ENCODE data around the gene TOMM40. TPM values are rescaled to one million over a fixed set of nuclear protein-coding genes. Genes with fewer than 3 reads are reported as not detected.
A peak's percentile ranks its signal among the peaks of the same experiment; 100 is the strongest.
"Not testable (repeated sequence)": the region's sequence is repeated elsewhere in the genome, so short reads cannot be mapped to it uniquely, and the experiment has no call there.

Gene TOMM40
- total RNA-seq, 1 donor from 2014 or later = 47.4 TPM

DNA sequence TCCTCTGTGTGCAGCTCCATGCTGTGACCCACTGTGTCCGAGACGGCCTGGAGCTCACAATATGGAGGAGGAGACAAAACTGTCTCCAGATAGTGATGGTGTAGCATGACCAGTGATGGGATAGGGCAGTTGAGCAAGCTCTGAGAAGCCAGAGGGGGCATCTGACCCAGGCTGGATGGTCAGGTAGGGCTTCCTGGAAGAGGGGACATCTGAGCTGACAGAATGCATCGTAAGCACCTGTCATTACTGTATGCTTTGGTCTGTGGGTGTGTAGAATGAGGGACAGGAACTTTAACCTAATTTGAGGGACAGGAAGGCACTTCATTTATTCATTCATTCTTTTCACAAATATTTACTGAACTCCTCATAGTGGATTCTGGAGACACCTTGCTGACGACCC is 6.5 kb upstream of the TOMM40 start:
- no peak for DNase-seq (ENCODE audit: extremely low spot score, unreplicated experiment)
- H3K27ac Mint-ChIP-seq (ENCODE audit: unreplicated experiment) = peak overlapping the region; percentile 78
- no peaks in the 10 kb centered on the region for H3K27me3 Mint-ChIP-seq (ENCODE audit: unreplicated experiment)
- no peaks in the 10 kb centered on the region for H3K9me3 Mint-ChIP-seq (ENCODE audit: unreplicated experiment)
- peaks cover 31% of the 10 kb centered on the region for H3K4me1 Mint-ChIP-seq (ENCODE audit: unreplicated experiment)
- TF ChIP-seq, protein P1, sequence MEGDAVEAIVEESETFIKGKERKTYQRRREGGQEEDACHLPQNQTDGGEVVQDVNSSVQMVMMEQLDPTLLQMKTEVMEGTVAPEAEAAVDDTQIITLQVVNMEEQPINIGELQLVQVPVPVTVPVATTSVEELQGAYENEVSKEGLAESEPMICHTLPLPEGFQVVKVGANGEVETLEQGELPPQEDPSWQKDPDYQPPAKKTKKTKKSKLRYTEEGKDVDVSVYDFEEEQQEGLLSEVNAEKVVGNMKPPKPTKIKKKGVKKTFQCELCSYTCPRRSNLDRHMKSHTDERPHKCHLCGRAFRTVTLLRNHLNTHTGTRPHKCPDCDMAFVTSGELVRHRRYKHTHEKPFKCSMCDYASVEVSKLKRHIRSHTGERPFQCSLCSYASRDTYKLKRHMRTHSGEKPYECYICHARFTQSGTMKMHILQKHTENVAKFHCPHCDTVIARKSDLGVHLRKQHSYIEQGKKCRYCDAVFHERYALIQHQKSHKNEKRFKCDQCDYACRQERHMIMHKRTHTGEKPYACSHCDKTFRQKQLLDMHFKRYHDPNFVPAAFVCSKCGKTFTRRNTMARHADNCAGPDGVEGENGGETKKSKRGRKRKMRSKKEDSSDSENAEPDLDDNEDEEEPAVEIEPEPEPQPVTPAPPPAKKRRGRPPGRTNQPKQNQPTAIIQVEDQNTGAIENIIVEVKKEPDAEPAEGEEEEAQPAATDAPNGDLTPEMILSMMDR (IDR thresholded peaks at IDR 0.05) = no peak
- H3K36me3 Mint-ChIP-seq (ENCODE audit: unreplicated experiment) = peaks cover 22% of the 10 kb centered on the region
- no peak overlapping the region for H3K4me3 Mint-ChIP-seq (ENCODE audit: unreplicated experiment)

DNA sequence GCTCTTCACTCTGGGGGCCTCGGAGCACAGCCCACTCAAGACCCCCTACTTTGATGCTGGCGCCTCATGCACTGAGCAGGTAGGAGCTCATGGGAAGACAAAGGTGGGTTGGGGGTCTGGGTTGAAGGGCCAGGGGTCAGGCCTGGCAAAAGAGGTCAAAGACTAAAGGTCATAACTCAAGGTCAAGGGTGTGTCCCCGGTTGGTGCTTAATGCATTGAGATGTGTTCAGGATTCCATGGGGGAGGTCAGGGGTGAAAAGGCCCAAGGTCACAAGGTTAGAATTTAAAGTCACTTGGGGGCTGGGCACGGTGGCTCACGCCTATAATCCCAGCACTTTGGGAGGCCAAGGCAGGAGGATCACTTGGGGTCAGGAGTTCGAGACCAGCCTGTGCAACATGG is 4.9 kb upstream of the TOMM40 start:
- no peak for DNase-seq (ENCODE audit: extremely low spot score, unreplicated experiment)
- Mint-ChIP-seq H3K4me3 (ENCODE audit: unreplicated experiment) (no peak overlapping the region), H3K36me3 (ENCODE audit: unreplicated experiment) (peaks cover 19% of the 10 kb centered on the region), H3K27ac (ENCODE audit: unreplicated experiment) (no peak overlapping the region), H3K27me3 (ENCODE audit: unreplicated experiment) (no peaks in the 10 kb centered on the region), H3K9me3 (ENCODE audit: unreplicated experiment) (no peaks in the 10 kb centered on the region), H3K4me1 (ENCODE audit: unreplicated experiment) (peaks cover 35% of the 10 kb centered on the region)
- TF ChIP-seq, protein P1 (IDR thresholded peaks at IDR 0.05) = no peak

DNA sequence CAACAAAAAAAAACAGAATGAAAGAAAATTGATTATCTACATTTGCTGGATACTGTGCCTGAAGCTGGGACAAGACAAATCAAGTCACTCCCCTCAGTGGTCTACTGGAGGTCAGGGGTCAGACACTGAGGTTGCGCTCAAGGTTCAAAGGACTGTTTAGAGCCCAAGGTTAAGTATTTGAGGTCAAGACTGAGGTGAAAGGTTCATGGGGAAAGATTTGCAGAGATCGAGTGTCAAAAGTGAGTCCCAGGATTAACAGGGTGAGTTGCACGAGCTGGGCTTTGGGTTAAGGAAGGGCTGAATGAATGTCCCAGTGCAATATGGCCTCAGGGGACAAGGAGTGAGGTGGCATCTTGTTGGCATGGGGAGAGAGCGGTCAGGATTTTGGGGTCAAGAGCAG is 3.4 kb upstream of the TOMM40 start:
- H3K9me3 Mint-ChIP-seq (ENCODE audit: unreplicated experiment) = no peaks in the 10 kb centered on the region
- no peak for DNase-seq (ENCODE audit: extremely low spot score, unreplicated experiment)
- no peak overlapping the region for H3K27ac Mint-ChIP-seq (ENCODE audit: unreplicated experiment)
- H3K4me1 Mint-ChIP-seq (ENCODE audit: unreplicated experiment) = peaks cover 43% of the 10 kb centered on the region
- H3K36me3 Mint-ChIP-seq (ENCODE audit: unreplicated experiment) = peaks cover 19% of the 10 kb centered on the region
- no peaks in the 10 kb centered on the region for H3K27me3 Mint-ChIP-seq (ENCODE audit: unreplicated experiment)
- TF ChIP-seq, protein P1 (IDR thresholded peaks at IDR 0.05) = no peak
- H3K4me3 Mint-ChIP-seq (ENCODE audit: unreplicated experiment) = no peak overlapping the region

DNA sequence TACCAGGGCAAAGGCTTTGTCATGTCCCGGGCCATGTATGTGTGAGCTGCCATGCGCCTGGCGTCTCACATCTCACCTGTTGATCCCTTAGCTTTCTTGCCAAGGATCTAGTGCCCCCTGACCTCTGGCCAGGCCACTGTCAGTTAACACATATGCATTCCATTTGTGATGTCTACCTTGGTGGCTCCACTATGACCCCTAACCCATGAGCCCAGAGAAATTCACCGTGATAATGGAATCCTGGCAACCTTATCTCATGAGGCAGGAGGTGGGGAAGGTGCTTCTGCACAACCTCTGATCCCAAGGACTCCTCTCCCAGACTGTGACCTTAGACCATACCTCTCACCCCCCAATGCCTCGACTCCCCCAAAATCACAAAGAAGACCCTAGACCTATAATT is 2.7 kb upstream of the TOMM40 start:
- not testable (repeated sequence) for DNase-seq (ENCODE audit: extremely low spot score, unreplicated experiment); H3K9me3 Mint-ChIP-seq (ENCODE audit: unreplicated experiment); H3K27ac Mint-ChIP-seq (ENCODE audit: unreplicated experiment); H3K4me3 Mint-ChIP-seq (ENCODE audit: unreplicated experiment); H3K27me3 Mint-ChIP-seq (ENCODE audit: unreplicated experiment)
- Mint-ChIP-seq H3K36me3 (ENCODE audit: unreplicated experiment) (peaks cover 19% of the 10 kb centered on the region), H3K4me1 (ENCODE audit: unreplicated experiment) (peaks cover 41% of the 10 kb centered on the region)

DNA sequence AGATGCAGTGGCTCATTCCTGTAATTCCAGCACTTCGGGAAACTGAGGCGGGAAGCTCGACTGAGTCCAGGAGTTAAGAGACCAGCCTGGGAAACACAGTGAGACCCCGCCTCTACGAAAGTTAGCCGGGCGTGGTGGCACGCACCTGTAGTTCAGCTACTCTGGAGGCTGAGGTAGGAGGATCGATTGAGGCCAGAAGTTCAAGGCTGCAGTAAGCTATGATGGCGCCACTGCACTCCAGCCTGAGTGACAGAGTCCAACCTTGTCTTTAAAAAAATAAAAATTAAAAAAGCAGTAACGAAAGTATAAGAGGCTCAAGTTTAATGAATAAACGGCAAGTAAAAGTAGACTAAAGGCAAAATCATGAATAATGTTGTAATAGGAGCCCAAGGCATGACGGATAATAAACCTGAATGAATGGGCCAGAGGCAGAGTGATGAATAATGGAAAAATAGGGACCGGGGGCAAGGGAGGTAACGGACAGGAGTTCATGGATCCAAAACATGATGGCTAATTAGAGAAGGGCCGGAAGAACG is 1.2 kb upstream of the TOMM40 start:
- TF ChIP-seq, protein P1 (IDR thresholded peaks at IDR 0.05) = no peak
- Mint-ChIP-seq H3K27ac (ENCODE audit: unreplicated experiment) (peak overlapping the region; percentile 90), H3K4me1 (ENCODE audit: unreplicated experiment) (peaks cover 27% of the 10 kb centered on the region), H3K27me3 (ENCODE audit: unreplicated experiment) (no peaks in the 10 kb centered on the region), H3K9me3 (ENCODE audit: unreplicated experiment) (no peaks in the 10 kb centered on the region), H3K36me3 (ENCODE audit: unreplicated experiment) (peaks cover 22% of the 10 kb centered on the region), H3K4me3 (ENCODE audit: unreplicated experiment) (peak overlapping the region; percentile 79)
- no peak for DNase-seq (ENCODE audit: extremely low spot score, unreplicated experiment)
